HepG2 (cell line): ENCODE measurements around the gene RHBDF2. TPM values are rescaled to one million over a fixed set of nuclear protein-coding genes. Genes with fewer than 3 reads are reported as not detected.

Source experiments
- CEBPG ChIP-seq: IDR thresholded peaks from 2 replicates; pipeline ENCODE4 v1.6.1; 2016
- HNF4A ChIP-seq: sonication (generic); formaldehyde crosslinking; IDR thresholded peaks from 2 replicates; pipeline ENCODE4 v1.4.0; 2020; ENCODE audit warnings: missing genetic modification reagents
- IRF2 ChIP-seq: IDR thresholded peaks from 2 replicates; pipeline ENCODE4 v1.6.1; 2018; ENCODE audit warnings: missing genetic modification reagents, missing compliant biosample characterization
- MAFG ChIP-seq: sonication (generic); formaldehyde crosslinking; IDR thresholded peaks from 2 replicates; pipeline ENCODE4 v1.5.1; 2020; ENCODE audit warnings: mild to moderate bottlenecking, missing genetic modification reagents
- MED8 ChIP-seq: sonication (generic); formaldehyde crosslinking; IDR thresholded peaks from 2 replicates; pipeline ENCODE4 v1.8.1; 2023; ENCODE audit warnings: mild to moderate bottlenecking, missing genetic modification reagents; ENCODE audit not compliant: insufficient replicate concordance
- MNT ChIP-seq: fragments of 450-650 bp; IDR thresholded peaks from 2 replicates; pipeline ENCODE4 v1.6.1; 2016
- NFE2 ChIP-seq: sonication (generic); formaldehyde crosslinking; IDR thresholded peaks from 2 replicates; pipeline ENCODE4 v1.4.0; 2020; ENCODE audit warnings: missing genetic modification reagents
- RBM22 ChIP-seq: fragments of 200-400 bp; formaldehyde crosslinking; optimal IDR thresholded peaks from 2 replicates; pipeline ENCODE3; 2017; ENCODE audit warnings: mild to moderate bottlenecking, low read length, moderate library complexity
- RXRB ChIP-seq: IDR thresholded peaks from 2 replicates; pipeline ENCODE4 v1.6.1; 2016; ENCODE audit warnings: borderline replicate concordance, missing genetic modification reagents, missing compliant biosample characterization
- SAP130 ChIP-seq: IDR thresholded peaks from 2 replicates; pipeline ENCODE4 v1.6.1; 2016; ENCODE audit warnings: low read depth
- SIN3A ChIP-seq: IDR thresholded peaks from 2 replicates; pipeline ENCODE4 v1.6.1; 2011; ENCODE audit warnings: low read depth, mild to moderate bottlenecking, control low read depth, low read length, borderline replicate concordance
- SOX13 ChIP-seq, 3 experiments: fragments of 450-650 bp in 1 of 3; sonication (generic) in 1 of 3; formaldehyde crosslinking in 1 of 3; IDR thresholded peaks in 2 of 3; conservative IDR thresholded peaks in 1 of 3; 2 replicates each; pipeline versions ENCODE4 v1.5.0 to v1.6.1; 2016 to 2020; ENCODE audit warnings: antibody characterized with exemption in 1 of 3, mild to moderate bottlenecking in 1 of 3, missing compliant biosample characterization in 1 of 3, missing genetic modification reagents in 1 of 3, moderate library complexity in 1 of 3
- TEAD3 ChIP-seq: optimal IDR thresholded peaks from 2 replicates; pipeline ENCODE3; 2016; ENCODE audit warnings: borderline replicate concordance
- ZBTB33 ChIP-seq: sonication (generic); formaldehyde crosslinking; IDR thresholded peaks from 2 replicates; pipeline ENCODE4 v1.4.0; 2020; ENCODE audit warnings: missing genetic modification reagents
- ZNF205 ChIP-seq: IDR thresholded peaks from 2 replicates; pipeline ENCODE4 v1.6.1; 2018; ENCODE audit warnings: missing biosample characterization, missing genetic modification reagents
- ZNF256 ChIP-seq: sonication (generic); formaldehyde crosslinking; conservative IDR thresholded peaks from 2 replicates; pipeline ENCODE4 v1.4.0; 2020; ENCODE audit warnings: missing genetic modification reagents
- ZNF281 ChIP-seq: sonication (generic); formaldehyde crosslinking; IDR thresholded peaks from 2 replicates; pipeline ENCODE4 v1.4.0; 2020; ENCODE audit warnings: missing genetic modification reagents, borderline replicate concordance
- ZNF691 ChIP-seq: sonication (generic); formaldehyde crosslinking; IDR thresholded peaks from 2 replicates; pipeline ENCODE4 v1.4.0; 2020; ENCODE audit warnings: missing genetic modification reagents, low read depth, mild to moderate bottlenecking, borderline replicate concordance
- ZNF782 ChIP-seq: sonication (generic); formaldehyde crosslinking; IDR thresholded peaks from 2 replicates; pipeline ENCODE4 v1.4.0; 2020; ENCODE audit warnings: missing genetic modification reagents, mild to moderate bottlenecking, borderline replicate concordance
- polyA plus RNA-seq, 8 experiments: library from polyadenylated mRNA; depleted of rRNA in 3 of 8; stranded (reverse) in 7 of 8; unstranded in 1 of 8; fragments of >200 nt; fragmentation: Illumina TruSeq in 4 of 8; extraction: Trizol in 4 of 8; gene quantifications; 2 replicates each; pipeline versions ENCODE4 v1.2.1 to v1.2.3, GENCODE V29; 2011 to 2016; ENCODE audit warnings: low read depth in 4 of 8, missing spikeins in 1 of 8, mixed read lengths in 1 of 8; ENCODE audit not compliant: insufficient read depth in 1 of 8
- total RNA-seq, 5 experiments: library from RNA; depleted of rRNA; stranded (reverse); fragments of >200 nt; fragmentation: Illumina TruSeq; extraction: Trizol; gene quantifications; 2 replicates each; pipeline ENCODE4 v1.2.3, GENCODE V29; 2016; ENCODE audit warnings: low read depth in 1 of 5

The RHBDF2 gene
- total and polyA plus RNA-seq, 2 of the 13 experiments (the other 11 are each of a cell fraction or from before 2014, with no cell fraction given) = 7.8 to 24.2 TPM

GRCh38 chr17:76446449-76447231, 54.6 kb downstream of the RHBDF2 start (continued):
- no peak for TF ChIP-seq ZNF691 (CRISPR knock-in tag)
- TF ChIP-seq TEAD3 (CRISPR knock-in tag) = peak; percentile 81
- no peak for TF ChIP-seq MNT
- peak; percentile 23; the same call in 1 of the 2 replicates for TF ChIP-seq ZNF281 (CRISPR knock-in tag)
- TF ChIP-seq SAP130 (CRISPR knock-in tag) = peak; percentile 85
- peak; percentile 38 for TF ChIP-seq RBM22
- TF ChIP-seq ZNF205 (CRISPR knock-in tag) = peak; percentile 27; the same call in 1 of the 2 replicates
- TF ChIP-seq IRF2 (CRISPR knock-in tag) = peak; percentile 42; the same call in 1 of the 2 replicates
- TF ChIP-seq NFE2 = peak; percentile 86; the same call in 1 of the 2 replicates
- no peak for TF ChIP-seq MED8 (CRISPR knock-in tag)
- TF ChIP-seq ZNF782 (CRISPR knock-in tag) = 0 out of 2 replicates have a peak, but pooled peaks have one; percentile 24
- TF ChIP-seq HNF4A (CRISPR knock-in tag) = 0 out of 2 replicates have a peak, but pooled peaks have one; percentile 19
- peak; percentile 58; the same call in 1 of the 2 replicates for TF ChIP-seq SIN3A
- TF ChIP-seq ZBTB33 = peak; percentile 26; the same call in 1 of the 2 replicates
- TF ChIP-seq CEBPG (CRISPR knock-in tag) = peak; percentile 61
- TF ChIP-seq MAFG = peak; percentile 94
- no peak for TF ChIP-seq SOX13 (IDR thresholded peaks at IDR 0.05)
- 0 out of 4 replicates have a peak, but pooled peaks of 1 of the 2 experiments have one; percentile 26 for TF ChIP-seq SOX13 (CRISPR knock-in tag; conservative IDR thresholded peaks at IDR 0.05 in 1 of 2, IDR thresholded peaks at IDR 0.05 in 1 of 2)
- TF ChIP-seq ZNF256 = 0 out of 2 replicates have a peak, but pooled peaks have one; percentile 39
- 0 out of 2 replicates have a peak, but pooled peaks have one; percentile 28 for TF ChIP-seq RXRB (CRISPR knock-in tag)
